GM12864 (cell line): ENCODE measurements around the gene PFN2.
"Not testable (repeated sequence)": the region's sequence is repeated elsewhere in the genome, so short reads cannot be mapped to it uniquely, and the experiment has no call there.

Experiments
- DNase-seq: peaks from one replicate; pipeline ENCODE4 v3.0.0-alpha.2; 2011; ENCODE audit warnings: low read depth
- H3K4me3 ChIP-seq: 2 replicates; pipeline ENCODE4 v1.5.1; 2011; ENCODE audit warnings: mild to moderate bottlenecking, low read depth, low read length, control low read depth
- CTCF ChIP-seq: IDR thresholded peaks from 2 replicates; pipeline ENCODE4 v1.5.1; 2011; ENCODE audit warnings: low read depth, mild to moderate bottlenecking, moderate library complexity, low read length, control low read depth, inconsistent platforms; ENCODE audit errors: missing control alignments

Gene PFN2

DNA sequence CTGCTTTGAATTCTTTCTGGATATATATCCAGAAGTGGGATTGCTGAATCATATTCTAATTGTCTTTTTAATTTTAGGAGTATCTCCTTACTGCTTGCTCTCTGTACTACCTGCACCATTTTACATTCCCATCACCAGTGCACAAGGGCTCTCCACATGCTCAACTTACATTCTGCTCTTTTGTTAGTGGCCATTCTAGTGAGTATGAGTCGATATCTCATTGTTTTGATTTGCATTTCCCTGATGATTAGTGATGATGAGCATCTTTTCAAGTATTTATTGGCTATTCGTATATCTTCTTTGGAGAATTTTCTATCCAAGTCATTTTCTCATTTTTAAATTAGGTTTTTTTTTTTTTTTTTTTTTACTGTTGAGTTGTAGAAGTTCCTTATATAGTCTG is 29.5 kb downstream of the PFN2 start:
- no peak for TF ChIP-seq CTCF
- no peak for DNase-seq
- H3K4me3 ChIP-seq: no peak overlapping the region

- not testable (repeated sequence) for H3K4me3 ChIP-seq, DNase-seq
Measured at GRCh38 chr3:149938392-149939055, 32.2 kb downstream of the PFN2 start.

- no peak overlapping the region for H3K4me3 ChIP-seq
- peak; percentile 83 for TF ChIP-seq CTCF
- DNase-seq: peak; percentile 26
Measured at GRCh38 chr3:149936812-149937230, 33.9 kb downstream of the PFN2 start.

GRCh38 chr3:149934524-149934923 is 36.2 kb downstream of the PFN2 start:
- no peak for TF ChIP-seq CTCF
- no peak for DNase-seq
- H3K4me3 ChIP-seq: no peak overlapping the region

- DNase-seq: no peak
- no peak for TF ChIP-seq CTCF
- no peak overlapping the region for H3K4me3 ChIP-seq
Measured at GRCh38 chr3:149933858-149934257, 36.8 kb downstream of the PFN2 start.

GRCh38 chr3:149933008-149933407 is 37.7 kb downstream of the PFN2 start:
- H3K4me3 ChIP-seq: no peak overlapping the region
- DNase-seq: no peak
- TF ChIP-seq CTCF: no peak

GRCh38 chr3:149920119-149920518 is 50.6 kb downstream of the PFN2 start:
- no peak for TF ChIP-seq CTCF
- no peak for DNase-seq

More at GRCh38 chr3:149920119-149920518, 50.6 kb downstream of the PFN2 start:
- no peak overlapping the region for H3K4me3 ChIP-seq
